Activated CD8-positive, alpha-beta T cell treated with anti-CD3 and anti-CD28 coated beads for 36 hours (primary cell): Measurements from ENCODE around the gene PRKAG2. TPM values are rescaled to one million over a fixed set of nuclear protein-coding genes. Genes with fewer than 3 reads are reported as not detected.

Source experiments
- ATAC-seq: fragments of 200-7000 bp; cut with Tn5 transposase; one replicate; pipeline ENCODE4 v1.10.0; 2021; ENCODE audit warnings: mild to moderate bottlenecking, moderate library complexity
- CTCF ChIA-PET: fragments of 350-600 bp; sonication (Branson Sonifier 250); formaldehyde crosslinking; loops from one replicate; lab custom pipeline; 2021; ENCODE audit warnings: antibody characterized with exemption; lab: Charles Lee
- POLR2A ChIA-PET: fragments of 350-600 bp; sonication (Branson Sonifier 250); formaldehyde crosslinking; loops from one replicate; lab custom pipeline; 2021; ENCODE audit warnings: antibody characterized with exemption; lab: Charles Lee
- DNase-seq: peaks from one replicate; pipeline ENCODE4 v3.0.0-alpha.2; 2020
- H3K27ac Mint-ChIP-seq: one replicate; pipeline ENCODE4 v1.8.0; 2021; ENCODE audit warnings: mild to moderate bottlenecking, mixed read lengths
- H3K27me3 Mint-ChIP-seq: one replicate; pipeline ENCODE4 v1.8.0; 2021; ENCODE audit warnings: mixed read lengths
- H3K36me3 Mint-ChIP-seq: one replicate; pipeline ENCODE4 v1.8.0; 2021; ENCODE audit warnings: low read depth, mixed read lengths
- H3K4me1 Mint-ChIP-seq: one replicate; pipeline ENCODE4 v1.8.0; 2021; ENCODE audit warnings: low read depth, mixed read lengths
- H3K4me3 Mint-ChIP-seq: one replicate; pipeline ENCODE4 v1.8.0; 2021; ENCODE audit warnings: mild to moderate bottlenecking, moderate library complexity, mixed read lengths
- H3K9me3 Mint-ChIP-seq: one replicate; pipeline ENCODE4 v1.8.0; 2021; ENCODE audit warnings: mixed read lengths
- intact Hi-C: fragments of 100-400 bp; cut with micrococcal nuclease; formaldehyde crosslinking; loops from one replicate; pipeline ENCODE4 v1.10.0; 2022
- total RNA-seq, 2 experiments: library from RNA; stranded (reverse); gene quantifications; one replicate each; pipeline ENCODE4 v1.2.3, GENCODE V29; 2021
- TF ChIP-seq, protein P1 (sequence below): fragments of 200-600 bp; IDR thresholded peaks from one replicate; pipeline ENCODE4 v1.8.0; 2022; ENCODE audit warnings: antibody characterized with exemption, mild to moderate bottlenecking

Gene PRKAG2
- total RNA-seq, 2 experiments from 2014 or later: 17.0 to 19.2 TPM

- H3K4me3 Mint-ChIP-seq: no peak overlapping the region
- no peaks in the 10 kb centered on the region for H3K9me3 Mint-ChIP-seq
- peaks cover 12% of the 10 kb centered on the region for H3K36me3 Mint-ChIP-seq
- intact Hi-C loops: no loop called here
- peaks cover 3% of the 10 kb centered on the region for H3K27me3 Mint-ChIP-seq
- ChIA-PET CTCF (interaction anchor here (1.0 to 1.2 kb wide), 3 partner anchors 14 to 202 kb away, joined by 3 read pairs; no protein-coding TSS in a partner anchor), POLR2A (interaction anchor here (0.7 kb wide), 1 partner anchor 34 kb away, joined by 4 read pairs; no protein-coding TSS in a partner anchor)
- H3K4me1 Mint-ChIP-seq: peaks cover 14% of the 10 kb centered on the region
- H3K27ac Mint-ChIP-seq: no peak overlapping the region
- DNase-seq (no peak), ATAC-seq (no peak)
- TF ChIP-seq, protein P1, sequence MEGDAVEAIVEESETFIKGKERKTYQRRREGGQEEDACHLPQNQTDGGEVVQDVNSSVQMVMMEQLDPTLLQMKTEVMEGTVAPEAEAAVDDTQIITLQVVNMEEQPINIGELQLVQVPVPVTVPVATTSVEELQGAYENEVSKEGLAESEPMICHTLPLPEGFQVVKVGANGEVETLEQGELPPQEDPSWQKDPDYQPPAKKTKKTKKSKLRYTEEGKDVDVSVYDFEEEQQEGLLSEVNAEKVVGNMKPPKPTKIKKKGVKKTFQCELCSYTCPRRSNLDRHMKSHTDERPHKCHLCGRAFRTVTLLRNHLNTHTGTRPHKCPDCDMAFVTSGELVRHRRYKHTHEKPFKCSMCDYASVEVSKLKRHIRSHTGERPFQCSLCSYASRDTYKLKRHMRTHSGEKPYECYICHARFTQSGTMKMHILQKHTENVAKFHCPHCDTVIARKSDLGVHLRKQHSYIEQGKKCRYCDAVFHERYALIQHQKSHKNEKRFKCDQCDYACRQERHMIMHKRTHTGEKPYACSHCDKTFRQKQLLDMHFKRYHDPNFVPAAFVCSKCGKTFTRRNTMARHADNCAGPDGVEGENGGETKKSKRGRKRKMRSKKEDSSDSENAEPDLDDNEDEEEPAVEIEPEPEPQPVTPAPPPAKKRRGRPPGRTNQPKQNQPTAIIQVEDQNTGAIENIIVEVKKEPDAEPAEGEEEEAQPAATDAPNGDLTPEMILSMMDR: no peak
Measured at GRCh38 chr7:151556592-151556991, 320.3 kb downstream of the PRKAG2 start.

DNA sequence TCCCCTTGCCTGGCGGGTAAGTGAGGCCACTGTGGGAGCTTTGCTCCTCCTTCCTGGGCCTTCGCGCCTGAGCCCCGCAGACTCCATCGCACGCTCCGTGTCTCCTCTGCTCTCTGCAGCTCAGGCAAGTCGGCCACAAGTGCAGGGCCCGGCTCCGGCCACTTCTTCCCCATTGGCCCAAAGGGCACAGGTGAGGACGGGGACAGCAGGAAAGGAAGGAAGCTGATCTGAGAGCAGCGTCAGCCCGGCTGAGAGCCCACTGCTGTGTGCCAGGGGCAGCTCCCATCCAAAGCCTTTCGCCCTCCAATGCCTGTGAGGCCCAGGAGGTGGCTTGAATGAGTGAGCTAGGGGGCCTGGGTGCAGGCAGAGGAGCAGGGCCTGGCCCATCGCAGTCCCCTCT, 323.6 kb downstream of the PRKAG2 start:
- Mint-ChIP-seq H3K27ac (no peak overlapping the region), H3K27me3 (peaks cover 4% of the 10 kb centered on the region), H3K9me3 (no peaks in the 10 kb centered on the region), H3K4me3 (no peak overlapping the region), H3K4me1 (peaks cover 4% of the 10 kb centered on the region), H3K36me3 (peaks cover 4% of the 10 kb centered on the region)
- ATAC-seq (no peak), DNase-seq (no peak)
- TF ChIP-seq, protein P1: no peak
- CTCF ChIA-PET: no interaction called here
- POLR2A ChIA-PET: no interaction called here
- intact Hi-C loops: no loop called here

- H3K36me3 Mint-ChIP-seq: peaks cover 4% of the 10 kb centered on the region
- no peaks in the 10 kb centered on the region for H3K9me3 Mint-ChIP-seq
- H3K27me3 Mint-ChIP-seq: peaks cover 6% of the 10 kb centered on the region
- no peak overlapping the region for H3K4me3 Mint-ChIP-seq
- DNase-seq (no peak), ATAC-seq (no peak)
- peaks cover 4% of the 10 kb centered on the region for H3K4me1 Mint-ChIP-seq
- ChIA-PET CTCF (interaction anchor here (1.0 kb wide), 1 partner anchor 11 kb away, joined by 3 read pairs; no protein-coding TSS in a partner anchor), POLR2A (no interaction called here)
- TF ChIP-seq, protein P1: no peak
- no peak overlapping the region for H3K27ac Mint-ChIP-seq
- intact Hi-C loops: no loop called here
Measured at GRCh38 chr7:151552352-151553028, 324.4 kb downstream of the PRKAG2 start.

DNA sequence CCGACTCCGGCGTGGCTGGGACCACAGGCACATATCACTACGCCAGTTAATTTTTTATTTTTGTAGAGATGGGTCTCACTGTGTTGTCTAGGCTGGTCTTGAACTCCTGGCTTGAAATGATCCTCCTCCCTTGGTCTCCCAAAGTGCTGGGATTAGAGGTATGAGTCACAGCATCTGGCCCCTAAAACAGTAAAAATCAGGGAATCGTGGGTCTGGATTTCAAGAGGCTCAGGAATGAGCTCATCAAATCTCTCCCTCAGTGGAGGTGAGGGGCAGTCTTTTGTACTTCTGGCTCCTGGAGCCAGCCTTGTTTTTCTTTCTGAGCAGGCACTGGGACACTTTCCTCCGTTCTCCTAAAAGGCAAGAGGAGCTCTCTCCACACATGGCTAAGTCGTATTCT, 325.1 kb downstream of the PRKAG2 start:
- TF ChIP-seq, protein P1: no peak
- peaks cover 4% of the 10 kb centered on the region for H3K4me1 Mint-ChIP-seq
- ATAC-seq (no peak), DNase-seq (no peak)
- ChIA-PET POLR2A (no interaction called here), CTCF (interaction anchor here (1.3 kb wide), 1 partner anchor 10 kb away, joined by 3 read pairs; no protein-coding TSS in a partner anchor)
- H3K36me3 Mint-ChIP-seq: peaks cover 4% of the 10 kb centered on the region
- H3K9me3 Mint-ChIP-seq: no peaks in the 10 kb centered on the region
- H3K27me3 Mint-ChIP-seq: peaks cover 10% of the 10 kb centered on the region
- H3K4me3 Mint-ChIP-seq: no peak overlapping the region
- no peak overlapping the region for H3K27ac Mint-ChIP-seq
- intact Hi-C loops: no loop called here

GRCh38 chr7:151550656-151551286, 326.1 kb downstream of the PRKAG2 start:
- DNase-seq (no peak), ATAC-seq (no peak)
- Mint-ChIP-seq H3K9me3 (no peaks in the 10 kb centered on the region), H3K36me3 (no peaks in the 10 kb centered on the region), H3K4me1 (peaks cover 4% of the 10 kb centered on the region), H3K4me3 (no peak overlapping the region), H3K27me3 (peaks cover 13% of the 10 kb centered on the region), H3K27ac (no peak overlapping the region)
- intact Hi-C loops: no loop called here
- ChIA-PET CTCF (interaction anchor here (0.9 to 1.3 kb wide), 2 partner anchors 11 to 12 kb away, joined by 3 read pairs; no protein-coding TSS in a partner anchor), POLR2A (no interaction called here)
- TF ChIP-seq, protein P1: no peak
